Gastroesophageal sphincter (tissue), 3 donors: ENCODE data around the gene SMIM12.

Experiments
- CTCF ChIP-seq, 4 experiments: fragments of 200-600 bp in 2 of 4; fragments of 450-650 bp in 2 of 4; sonication (generic) in 1 of 4; IDR thresholded peaks; one replicate each; pipeline ENCODE4 v1.5.1; 2017 to 2019; ENCODE audit warnings: antibody characterized with exemption in 4 of 4, mild to moderate bottlenecking in 2 of 4, moderate library complexity in 2 of 4
- POLR2A ChIP-seq, 2 donors: fragments of 450-650 bp; IDR thresholded peaks; one replicate each; pipeline ENCODE4 v1.6.1; 2017; ENCODE audit warnings: antibody characterized with exemption in 2 of 2, mild to moderate bottlenecking in 2 of 2, moderate library complexity in 1 of 2
- POLR2AphosphoS5 ChIP-seq: sonication (generic); formaldehyde crosslinking; IDR thresholded peaks from one replicate; pipeline ENCODE4 v1.6.1; 2017; ENCODE audit warnings: antibody characterized with exemption

GRCh38 chr1:34872133-34872503 is 12.6 kb upstream of the SMIM12 start:
- TF ChIP-seq POLR2AphosphoS5 (no peak), CTCF (IDR thresholded peaks at IDR 0.05) (no peak), POLR2A (IDR thresholded peaks at IDR 0.05) (no peak)
